ENCODE data around the gene RPL13. TPM values are rescaled to one million over a fixed set of nuclear protein-coding genes. Genes with fewer than 3 reads are reported as not detected.

Gene RPL13
- total and polyA plus RNA-seq, 3 donors from 2014 or later: 1,947 to 3,862 (median 1,952) TPM

DNA sequence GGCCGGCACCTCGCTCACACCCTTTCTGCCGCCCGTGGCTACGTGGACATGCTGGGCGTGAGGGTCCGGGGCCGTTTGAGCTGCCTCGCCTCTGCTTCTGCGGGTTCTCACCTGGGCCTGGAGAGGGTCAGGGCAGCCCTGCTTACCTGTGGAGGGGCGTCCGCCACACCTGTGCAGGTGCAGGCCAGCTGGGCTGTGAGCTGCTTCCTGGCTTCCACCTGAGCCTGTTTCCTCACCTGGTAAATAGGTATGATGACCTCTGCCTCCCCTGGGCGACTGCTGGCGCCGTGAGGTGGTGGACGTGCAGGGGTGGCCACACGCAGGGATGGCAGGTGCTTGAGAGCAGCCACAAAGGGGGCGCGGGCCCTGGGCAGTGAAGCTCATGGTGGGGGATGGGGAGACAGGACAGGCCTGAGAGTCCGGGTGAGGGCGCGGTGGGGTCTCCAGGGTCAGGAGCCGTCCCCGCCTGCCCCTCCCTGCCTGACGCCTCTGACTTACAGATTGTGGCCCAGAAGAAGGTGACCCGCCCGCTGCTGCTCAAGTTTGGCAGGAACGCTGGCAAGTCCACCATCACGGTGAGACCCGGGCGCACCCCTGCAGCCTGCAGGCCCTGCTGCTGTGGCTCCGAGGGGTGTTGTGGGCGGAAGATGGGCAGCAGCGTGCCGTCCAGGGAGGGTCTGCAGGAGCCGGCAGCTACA lies 22.9 kb downstream of the RPL13 start:
- intact Hi-C loops (cut with DNase I; ENCODE audit: low total_unique reads): no loop called here
- 94 to 95% methylated on average over 9 to 33 of the region's 36 CpGs for WGBS, 2 donors
- no peak for DNase-seq
- TF ChIP-seq, protein P1, sequence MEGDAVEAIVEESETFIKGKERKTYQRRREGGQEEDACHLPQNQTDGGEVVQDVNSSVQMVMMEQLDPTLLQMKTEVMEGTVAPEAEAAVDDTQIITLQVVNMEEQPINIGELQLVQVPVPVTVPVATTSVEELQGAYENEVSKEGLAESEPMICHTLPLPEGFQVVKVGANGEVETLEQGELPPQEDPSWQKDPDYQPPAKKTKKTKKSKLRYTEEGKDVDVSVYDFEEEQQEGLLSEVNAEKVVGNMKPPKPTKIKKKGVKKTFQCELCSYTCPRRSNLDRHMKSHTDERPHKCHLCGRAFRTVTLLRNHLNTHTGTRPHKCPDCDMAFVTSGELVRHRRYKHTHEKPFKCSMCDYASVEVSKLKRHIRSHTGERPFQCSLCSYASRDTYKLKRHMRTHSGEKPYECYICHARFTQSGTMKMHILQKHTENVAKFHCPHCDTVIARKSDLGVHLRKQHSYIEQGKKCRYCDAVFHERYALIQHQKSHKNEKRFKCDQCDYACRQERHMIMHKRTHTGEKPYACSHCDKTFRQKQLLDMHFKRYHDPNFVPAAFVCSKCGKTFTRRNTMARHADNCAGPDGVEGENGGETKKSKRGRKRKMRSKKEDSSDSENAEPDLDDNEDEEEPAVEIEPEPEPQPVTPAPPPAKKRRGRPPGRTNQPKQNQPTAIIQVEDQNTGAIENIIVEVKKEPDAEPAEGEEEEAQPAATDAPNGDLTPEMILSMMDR (IDR thresholded peaks at IDR 0.05): no peak
- Histone ChIP-seq H3K4me1 (no peaks in the 10 kb centered on the region), H3K27me3 (no peaks in the 10 kb centered on the region), H3K4me3 (no peak overlapping the region), H3K9me3 (no peaks in the 10 kb centered on the region), H3K36me3 (ENCODE audit: low read depth, missing control alignments) (no peaks in the 10 kb centered on the region), H3K27ac (no peak overlapping the region)

DNA sequence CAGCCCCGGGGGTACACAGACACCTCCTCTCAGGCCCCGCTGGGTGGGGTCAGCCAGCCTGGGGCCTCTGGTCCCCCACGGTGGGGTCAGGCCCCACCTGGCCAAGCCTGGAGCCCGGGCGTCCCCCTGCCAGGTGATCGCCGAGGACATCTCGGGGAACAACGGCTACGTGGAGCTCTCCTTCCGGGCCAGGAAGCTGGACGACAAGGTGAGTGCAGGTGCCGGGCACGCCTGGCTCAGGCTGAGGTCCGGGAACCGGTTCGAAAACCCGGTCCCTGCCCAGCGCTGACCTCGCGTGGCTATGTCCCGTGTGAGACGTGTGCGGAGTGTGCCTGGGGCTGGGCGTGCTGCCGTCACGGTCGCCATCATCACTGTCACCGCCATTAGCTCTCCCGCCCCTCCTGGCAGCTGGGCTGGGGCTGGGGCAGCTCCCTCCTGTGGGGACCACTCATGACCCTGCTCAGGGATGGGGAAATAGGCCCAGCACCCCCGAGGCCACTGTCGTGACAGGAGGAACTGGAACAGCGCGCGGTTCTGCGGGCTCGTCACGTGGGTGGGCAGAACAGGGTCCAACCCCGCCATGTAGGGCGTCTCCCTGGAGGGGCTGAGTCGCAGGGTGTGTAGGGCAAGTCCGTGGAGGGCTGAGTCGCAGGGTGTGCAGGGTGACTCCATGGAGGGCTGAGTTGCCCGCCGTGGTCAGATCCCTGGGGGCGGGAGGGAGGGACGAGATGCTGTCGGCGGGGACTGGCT lies 23.6 kb downstream of the RPL13 start:
- 91 to 92% methylated on average over 4 to 49 of the region's 49 CpGs for WGBS, 2 donors
- Histone ChIP-seq H3K36me3 (ENCODE audit: low read depth, missing control alignments) (no peaks in the 10 kb centered on the region), H3K27me3 (no peaks in the 10 kb centered on the region), H3K4me1 (no peaks in the 10 kb centered on the region), H3K4me3 (no peak overlapping the region), H3K9me3 (no peaks in the 10 kb centered on the region), H3K27ac (no peak overlapping the region)
- TF ChIP-seq POLR2A (IDR thresholded peaks at IDR 0.05): no peak
- TF ChIP-seq, protein P1 (IDR thresholded peaks at IDR 0.05): no peak
- intact Hi-C loops (cut with DNase I; ENCODE audit: low total_unique reads): no loop called here
- no peak for DNase-seq

DNA sequence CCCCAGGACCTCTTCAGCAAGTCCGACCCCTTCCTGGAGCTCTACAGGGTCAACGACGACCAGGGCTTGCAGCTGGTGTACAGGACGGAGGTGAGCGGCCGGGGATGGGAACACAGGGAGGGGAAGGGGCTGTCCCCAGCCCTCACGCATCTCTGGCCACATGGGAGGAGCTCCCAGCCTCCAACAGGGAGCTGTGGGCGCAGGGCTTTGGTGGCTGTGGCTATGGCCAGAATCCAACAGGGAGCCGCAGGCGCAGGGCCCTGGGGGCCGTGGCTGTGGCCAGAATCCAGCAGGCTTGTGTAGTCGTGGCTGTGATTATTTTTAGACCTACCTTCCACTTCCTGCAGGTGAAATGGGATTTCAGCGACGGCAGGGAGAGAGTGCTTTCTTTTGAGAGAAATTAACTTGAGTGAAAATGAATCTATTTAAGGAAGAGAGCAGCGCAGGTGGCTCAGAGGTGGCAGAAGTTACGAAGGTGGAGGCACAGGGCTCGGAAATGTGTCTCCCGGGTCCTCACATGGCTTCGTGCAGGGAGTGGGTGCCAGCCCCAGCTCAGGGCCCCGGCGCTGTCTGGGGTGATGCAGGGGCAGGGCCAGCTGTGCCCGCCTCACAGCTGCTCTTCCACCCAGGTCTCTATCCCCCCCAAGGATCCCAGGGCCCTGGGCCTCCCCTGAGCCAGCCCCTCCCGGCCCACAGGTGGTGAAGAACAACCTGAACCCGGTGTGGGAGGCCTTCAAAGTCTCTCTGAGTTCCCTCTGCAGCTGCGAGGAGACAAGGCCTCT lies 24.5 kb downstream of the RPL13 start:
- H3K4me1 ChIP-seq: no peaks in the 10 kb centered on the region
- TF ChIP-seq, protein P1 (IDR thresholded peaks at IDR 0.05): no peak
- no peak for TF ChIP-seq POLR2A (IDR thresholded peaks at IDR 0.05)
- 74 to 78% methylated on average over 22 to 25 of the region's 25 CpGs for WGBS, 2 donors
- H3K9me3 ChIP-seq: no peaks in the 10 kb centered on the region
- no peaks in the 10 kb centered on the region for H3K27me3 ChIP-seq
- no peak for DNase-seq
- no peaks in the 10 kb centered on the region for H3K36me3 ChIP-seq (ENCODE audit: low read depth, missing control alignments)
- H3K4me3 ChIP-seq: no peak overlapping the region
- intact Hi-C loops (cut with DNase I; ENCODE audit: low total_unique reads): no loop called here
- H3K27ac ChIP-seq: no peak overlapping the region

DNA sequence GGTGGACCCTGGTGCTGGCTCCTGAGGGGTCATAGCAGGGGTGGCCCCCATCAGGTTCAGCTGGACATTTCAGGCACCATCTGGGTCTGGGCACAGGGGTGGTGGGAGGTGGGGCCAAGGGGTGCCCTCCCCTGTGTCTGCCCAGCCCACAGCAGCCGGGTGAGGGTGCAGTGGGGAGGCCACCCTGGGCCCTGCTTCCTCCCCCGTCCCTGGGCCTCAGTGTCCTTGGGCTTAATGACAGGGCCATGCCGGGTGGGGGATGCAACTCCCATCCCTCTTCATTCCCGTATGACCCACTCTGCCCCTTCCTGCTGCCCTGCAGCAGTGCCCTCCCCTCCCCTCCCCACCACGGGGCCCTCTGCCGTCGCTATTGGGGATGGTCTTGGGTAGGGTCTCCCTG lies 25.7 kb downstream of the RPL13 start:
- no peak for TF ChIP-seq POLR2A (IDR thresholded peaks at IDR 0.05)
- TF ChIP-seq, protein P1 (IDR thresholded peaks at IDR 0.05): no peak
- H3K27ac ChIP-seq: no peak overlapping the region
- no peaks in the 10 kb centered on the region for H3K27me3 ChIP-seq
- H3K9me3 ChIP-seq: no peaks in the 10 kb centered on the region
- DNase-seq: no peak
- no peaks in the 10 kb centered on the region for H3K4me1 ChIP-seq
- H3K4me3 ChIP-seq: no peak overlapping the region
- 60 to 68% methylated on average over 1 to 7 of the region's 7 CpGs for WGBS, 2 donors
- H3K36me3 ChIP-seq (ENCODE audit: low read depth, missing control alignments): no peaks in the 10 kb centered on the region
- intact Hi-C loops (cut with DNase I; ENCODE audit: low total_unique reads): no loop called here
